Osteoblast (primary cell): ENCODE results near the gene LRP2. TPM values are rescaled to one million over a fixed set of nuclear protein-coding genes. Genes with fewer than 3 reads are reported as not detected.

Experiments used
- DNase-seq: peaks from one replicate; pipeline ENCODE4 v3.0.0; 2011; ENCODE audit warnings: low spot score, mixed read lengths; ENCODE audit not compliant: insufficient read length; ENCODE audit errors: missing footprints
- H2AFZ ChIP-seq: 2 replicates; pipeline ENCODE4 v1.6.0; 2011; ENCODE audit warnings: mild to moderate bottlenecking, low read length
- H3K27ac ChIP-seq: 2 replicates; pipeline ENCODE4 v1.5.1; 2011; ENCODE audit warnings: mild to moderate bottlenecking, low read depth, low read length, moderate library complexity
- H3K27me3 ChIP-seq: 2 replicates; pipeline ENCODE4 v1.6.0; 2012; ENCODE audit warnings: mild to moderate bottlenecking, control low read depth, inconsistent platforms, low read length, moderate library complexity; ENCODE audit not compliant: insufficient read depth
- H3K36me3 ChIP-seq: 2 replicates; pipeline ENCODE4 v1.5.1; 2011; ENCODE audit warnings: mild to moderate bottlenecking, low read length, control low read depth, moderate library complexity; ENCODE audit not compliant: insufficient read depth
- H3K4me1 ChIP-seq: 2 replicates; pipeline ENCODE4 v1.5.1; 2011; ENCODE audit warnings: mild to moderate bottlenecking, low read length, control low read depth, moderate library complexity; ENCODE audit not compliant: insufficient read depth
- H3K4me2 ChIP-seq: 2 replicates; pipeline ENCODE4 v1.6.0; 2011; ENCODE audit warnings: mild to moderate bottlenecking, low read length; ENCODE audit not compliant: insufficient read depth
- H3K4me3 ChIP-seq: fragments of 200-600 bp; sonication (generic); 3 replicates; pipeline ENCODE4 v1.5.1; 2012; ENCODE audit warnings: mild to moderate bottlenecking, low read length, inconsistent platforms; ENCODE audit not compliant: insufficient read depth
- H3K79me2 ChIP-seq: 2 replicates; pipeline ENCODE4 v1.6.0; 2012; ENCODE audit warnings: mild to moderate bottlenecking, low read length, control low read depth, inconsistent platforms; ENCODE audit not compliant: insufficient read depth
- H3K9me3 ChIP-seq: 2 replicates; pipeline ENCODE4 v1.5.1; 2011; ENCODE audit warnings: low read depth, low read length, control low read depth
- H4K20me1 ChIP-seq: 2 replicates; pipeline ENCODE4 v1.6.0; 2012; ENCODE audit warnings: mild to moderate bottlenecking, low read length, control low read depth; ENCODE audit not compliant: insufficient read depth
- CTCF ChIP-seq: IDR thresholded peaks from 2 replicates; pipeline ENCODE4 v1.5.1; 2011; ENCODE audit warnings: mild to moderate bottlenecking, low read depth, low read length, moderate library complexity; ENCODE audit errors: extremely low read depth
- total RNA-seq: library from RNA; depleted of rRNA; stranded (reverse); fragments of >200 nt; gene quantifications from 2 replicates; pipeline ENCODE4 v1.2.3, GENCODE V29; 2012

Gene LRP2
- total RNA-seq, 1 donor = not detected

- H4K20me1 ChIP-seq = no peaks in the 10 kb centered on the region
- no peak for TF ChIP-seq CTCF
- no peaks in the 10 kb centered on the region for H3K79me2 ChIP-seq
- DNase-seq = no peak
- H3K27me3 ChIP-seq = peaks cover 3% of the 10 kb centered on the region
- no peaks in the 10 kb centered on the region for H3K9me3 ChIP-seq
- no peaks in the 10 kb centered on the region for H3K4me1 ChIP-seq
- no peak overlapping the region for H3K4me2 ChIP-seq
- H2AFZ ChIP-seq = no peak overlapping the region
- no peak overlapping the region for H3K4me3 ChIP-seq
- H3K27ac ChIP-seq = no peak overlapping the region
- no peaks in the 10 kb centered on the region for H3K36me3 ChIP-seq
Measured at GRCh38 chr2:169229590-169229989, 132.7 kb downstream of the LRP2 start.

GRCh38 chr2:169225906-169226305 lies 136.4 kb downstream of the LRP2 start:
- no peaks in the 10 kb centered on the region for H3K36me3 ChIP-seq
- TF ChIP-seq CTCF = no peak

GRCh38 chr2:169225233-169225750 lies 137.0 kb downstream of the LRP2 start:
- Histone ChIP-seq H3K4me2 (no peak overlapping the region), H3K27ac (no peak overlapping the region), H3K9me3 (no peaks in the 10 kb centered on the region), H3K4me3 (no peak overlapping the region), H3K27me3 (peaks cover 3% of the 10 kb centered on the region), H3K36me3 (no peaks in the 10 kb centered on the region), H3K4me1 (no peaks in the 10 kb centered on the region), H4K20me1 (no peaks in the 10 kb centered on the region), H3K79me2 (no peaks in the 10 kb centered on the region), H2AFZ (no peak overlapping the region)
- TF ChIP-seq CTCF = no peak
- DNase-seq = no peak

More at GRCh38 chr2:169225906-169226305, 136.4 kb downstream of the LRP2 start:
- DNase-seq = no peak
- Histone ChIP-seq H4K20me1 (no peaks in the 10 kb centered on the region), H3K4me2 (no peak overlapping the region), H3K79me2 (no peaks in the 10 kb centered on the region), H3K27ac (no peak overlapping the region), H3K4me3 (no peak overlapping the region), H3K4me1 (no peaks in the 10 kb centered on the region), H3K9me3 (no peaks in the 10 kb centered on the region), H2AFZ (no peak overlapping the region), H3K27me3 (peaks cover 3% of the 10 kb centered on the region)

- H3K79me2 ChIP-seq = no peaks in the 10 kb centered on the region
- TF ChIP-seq CTCF = no peak
- DNase-seq = no peak
- no peak overlapping the region for H3K4me2 ChIP-seq
- H3K27me3 ChIP-seq = no peaks in the 10 kb centered on the region
- H3K27ac ChIP-seq = no peak overlapping the region
- H3K4me1 ChIP-seq = no peaks in the 10 kb centered on the region
- no peaks in the 10 kb centered on the region for H3K36me3 ChIP-seq
- no peak overlapping the region for H3K4me3 ChIP-seq
- H4K20me1 ChIP-seq = no peaks in the 10 kb centered on the region
- H3K9me3 ChIP-seq = no peaks in the 10 kb centered on the region
- no peak overlapping the region for H2AFZ ChIP-seq
Measured at GRCh38 chr2:169222665-169223064, 139.7 kb downstream of the LRP2 start.
